GM18867 (cell line): Measurements from ENCODE around the gene MUC5B.

Source experiments
- ATAC-seq: cut with Tn5 transposase; IDR thresholded peaks from one replicate; pipeline ENCODE4 v1.9.1; 2021; ENCODE audit warnings: mild to moderate bottlenecking, moderate library complexity; ENCODE audit not compliant: unreplicated experiment

MUC5B gene

DNA sequence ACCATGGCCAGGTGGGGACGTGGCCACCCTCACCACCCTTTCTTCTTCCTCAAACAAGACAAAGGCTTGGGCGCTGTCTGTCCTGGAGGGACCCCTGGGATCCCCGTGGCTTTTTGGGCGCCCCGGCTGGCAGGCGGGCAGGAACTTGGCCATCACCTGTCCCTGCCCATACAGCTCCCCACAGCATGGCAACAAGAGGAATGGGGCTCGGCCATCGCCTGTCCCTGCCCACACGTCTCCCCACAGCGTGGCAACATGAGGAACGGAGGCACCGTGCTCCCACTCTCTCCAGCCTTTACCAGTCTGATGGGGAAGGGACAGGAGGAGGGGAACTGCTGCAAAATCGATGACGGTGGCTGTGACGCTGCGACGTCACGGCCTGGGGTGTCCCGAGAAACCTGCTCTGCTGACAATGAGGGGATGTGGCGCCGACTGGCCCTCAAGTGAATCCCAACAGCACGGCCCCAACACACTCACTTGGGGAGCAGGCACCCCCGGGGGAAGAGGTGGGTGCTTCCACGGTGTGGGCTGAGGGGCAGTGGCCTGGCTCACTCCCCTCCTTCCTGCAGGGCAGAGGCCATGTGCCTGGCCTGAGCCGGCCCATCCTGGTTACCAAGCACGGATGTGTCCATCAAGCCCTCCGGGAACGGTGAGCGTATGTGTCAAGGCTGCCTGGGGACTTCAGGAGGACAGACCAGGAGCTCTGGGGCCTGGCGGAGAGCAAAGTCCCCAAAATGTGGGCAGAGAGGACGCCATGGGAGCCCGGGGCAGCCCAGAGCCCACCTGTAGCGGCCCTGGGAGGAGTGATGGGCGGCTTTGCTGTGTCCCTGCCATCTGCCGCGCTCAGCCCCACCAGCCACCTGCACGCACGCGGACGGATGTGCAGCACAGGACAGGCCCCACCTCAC, 56.2 kb downstream of the MUC5B start:
- no peak for ATAC-seq

- ATAC-seq: no peak
These were observed 56.8 kb downstream of the MUC5B start for GRCh38 chr11:1279674-1280055.

DNA sequence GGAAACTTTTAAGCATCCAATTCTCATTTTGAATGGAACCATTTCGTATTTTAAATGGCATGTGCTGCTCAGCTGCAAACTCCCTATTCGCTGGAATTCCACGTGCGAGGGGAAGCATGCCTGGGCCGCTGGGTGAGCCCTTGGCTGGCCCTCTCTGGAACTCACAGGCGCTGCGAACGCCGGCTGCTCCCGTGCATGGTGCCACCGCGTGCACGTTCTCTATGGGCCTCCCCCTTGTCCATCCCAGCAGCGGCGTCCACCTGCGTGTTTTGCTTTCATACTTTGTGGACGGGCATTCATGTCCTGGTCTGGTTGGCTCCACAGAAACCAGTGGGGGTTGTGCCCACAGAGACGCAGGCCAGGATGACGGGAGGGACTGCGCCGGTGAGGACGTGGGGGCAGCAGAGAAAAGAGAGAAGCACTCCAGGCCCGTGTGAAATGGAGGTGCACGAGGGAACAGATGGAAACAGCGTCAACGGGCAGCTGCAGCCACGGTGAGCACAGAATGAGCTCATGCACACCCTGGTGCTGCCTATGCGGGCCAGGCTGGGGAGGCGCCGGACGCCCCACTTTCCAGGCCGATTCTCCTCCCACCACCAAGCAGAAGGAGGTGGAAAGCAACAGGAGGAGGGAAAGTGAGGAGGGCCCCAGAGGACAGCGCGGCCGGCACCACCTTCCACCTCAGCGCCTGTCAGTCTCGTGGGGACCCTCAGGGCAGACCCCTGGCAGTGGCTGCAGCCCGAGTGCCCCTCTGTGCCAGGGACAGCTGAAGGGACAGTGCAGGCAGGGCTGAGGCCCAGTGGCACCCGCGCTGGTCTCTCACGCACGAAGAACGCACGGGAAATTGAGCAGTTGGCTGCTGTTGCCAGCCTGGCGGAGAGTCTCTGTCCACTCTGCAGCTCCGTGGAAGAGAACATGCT, 57.5 kb downstream of the MUC5B start:
- no peak for ATAC-seq

DNA sequence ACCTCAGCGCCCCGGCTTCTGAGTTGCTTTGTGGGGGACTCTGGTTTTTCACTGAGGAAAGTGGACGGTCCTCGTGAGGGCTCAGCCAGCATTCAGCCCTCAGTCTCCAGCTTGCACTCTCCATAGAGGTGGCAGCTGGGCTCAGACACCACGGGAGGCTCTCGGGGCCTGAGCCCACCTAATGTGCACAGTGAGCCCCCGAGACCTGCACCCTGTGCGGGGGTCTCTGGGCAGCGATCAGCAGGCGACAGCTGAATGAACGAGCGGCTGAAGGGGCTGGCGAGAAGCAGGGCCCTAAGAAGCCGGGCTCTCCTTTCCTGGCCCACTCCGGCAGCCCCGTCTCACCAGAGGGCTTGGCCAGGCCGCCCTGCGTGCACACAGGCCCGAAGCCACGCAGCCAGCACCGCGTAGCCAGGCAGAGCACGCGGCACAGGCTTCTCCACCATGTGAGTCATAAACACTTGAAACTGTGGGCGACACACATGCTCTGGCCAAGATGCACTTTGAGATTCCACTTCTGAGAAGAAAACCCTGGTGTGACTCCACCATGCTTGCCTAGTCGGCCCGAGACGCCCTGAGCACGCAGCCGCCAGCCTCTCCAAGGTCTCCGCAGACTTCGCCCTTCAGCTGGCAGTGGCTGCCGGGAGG, 58.6 kb downstream of the MUC5B start:
- ATAC-seq: no peak

DNA sequence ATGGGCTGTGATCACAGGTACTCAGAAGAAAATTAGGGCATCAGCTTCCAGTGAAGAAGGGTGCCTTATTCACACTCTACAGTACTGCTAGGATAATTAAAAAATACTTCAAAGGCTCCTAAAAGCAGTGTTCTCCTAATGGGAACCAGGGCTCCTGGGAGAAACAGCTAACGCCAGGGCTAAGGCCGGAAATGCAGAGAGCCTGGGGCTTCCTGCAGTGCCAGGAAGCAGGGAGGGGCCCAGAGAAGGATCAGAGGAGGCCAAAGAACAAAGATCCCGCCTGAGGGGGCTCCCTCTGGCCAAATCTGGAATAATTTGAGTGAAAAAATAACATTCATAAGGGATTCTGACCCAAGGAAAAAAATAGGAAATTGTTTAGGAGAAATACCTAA, 59.1 kb downstream of the MUC5B start:
- no peak for ATAC-seq

DNA sequence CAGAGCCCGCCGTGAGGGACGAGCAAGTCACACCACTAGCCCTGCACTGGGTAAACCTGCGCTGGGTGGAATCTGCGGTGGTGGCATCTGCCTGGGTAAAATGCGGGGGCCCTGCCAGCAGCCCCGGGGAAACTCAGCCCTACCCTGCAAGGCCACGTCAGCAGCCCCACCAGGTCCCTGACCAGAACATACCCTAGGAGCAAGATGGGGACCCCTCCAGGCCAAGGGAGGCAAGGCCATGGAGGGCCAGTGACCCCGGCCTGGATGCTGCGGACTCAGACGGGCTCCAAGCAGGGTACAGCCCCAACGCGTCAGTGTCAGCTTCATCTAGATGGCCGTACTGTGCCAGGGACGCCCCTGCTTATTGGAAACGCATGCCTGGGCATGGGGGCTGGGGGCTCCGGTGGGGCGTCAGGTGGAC, 60.2 kb downstream of the MUC5B start:
- ATAC-seq: no peak

DNA sequence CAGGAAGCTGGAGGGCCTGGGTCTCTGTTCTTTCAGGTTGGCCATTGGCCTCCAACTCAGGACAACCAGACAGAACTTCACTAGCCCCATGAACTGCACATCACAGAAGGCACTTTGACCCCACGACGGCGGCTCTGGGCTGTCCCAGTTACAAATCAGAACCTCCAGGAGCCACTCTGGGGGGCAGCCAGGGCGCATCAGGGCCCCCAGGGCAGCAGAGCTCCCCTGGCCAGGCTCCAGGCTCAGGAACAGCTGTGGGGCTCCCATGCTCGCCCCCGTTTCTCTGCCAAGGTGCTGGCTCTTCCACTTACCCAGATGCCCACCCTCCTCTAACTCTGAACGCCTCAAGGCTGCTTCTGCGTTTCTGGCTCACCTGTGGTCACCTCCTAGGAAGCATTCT, 61.0 kb downstream of the MUC5B start:
- no peak for ATAC-seq

GRCh38 chr11:1285316-1285744, 62.5 kb downstream of the MUC5B start:
- ATAC-seq: no peak

DNA sequence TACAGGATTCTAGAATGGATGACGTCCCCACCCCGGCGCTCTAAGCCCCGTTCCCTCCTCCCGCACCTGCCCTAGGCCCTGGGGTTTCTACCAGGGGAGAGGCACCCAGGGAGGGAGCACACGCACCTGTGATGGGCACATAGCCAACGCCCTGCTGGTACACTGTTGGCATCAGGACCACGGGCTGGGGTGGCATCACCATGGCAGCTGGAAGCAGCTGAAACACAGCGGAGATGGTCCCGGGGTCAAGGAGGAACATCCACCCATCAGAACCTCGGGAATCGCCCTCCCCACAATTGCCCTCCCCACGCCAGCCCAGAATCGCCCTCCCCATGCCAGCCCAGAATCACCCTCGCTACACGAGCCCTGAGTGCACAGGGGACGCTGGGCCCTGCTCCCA, 63.0 kb downstream of the MUC5B start:
- no peak for ATAC-seq

DNA sequence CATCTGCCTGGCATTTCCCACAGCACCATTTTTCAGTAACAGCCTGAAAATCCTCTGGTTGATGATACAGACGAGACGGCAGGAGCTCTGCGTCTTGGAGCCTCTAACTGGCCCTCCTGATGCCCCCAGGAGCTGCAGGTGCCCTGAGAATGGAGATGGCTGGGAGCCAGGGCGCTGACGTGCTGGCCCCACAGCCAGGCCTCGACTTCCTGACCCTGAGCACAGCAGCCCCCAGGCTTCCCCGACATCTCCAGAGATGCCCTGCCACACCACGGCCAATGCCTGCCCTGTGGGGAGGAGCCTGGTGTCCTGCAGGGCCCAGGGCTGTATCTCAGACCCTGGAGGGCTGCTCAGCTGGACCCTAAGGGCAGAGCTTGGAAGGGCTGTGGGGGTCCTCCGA, 65.1 kb downstream of the MUC5B start:
- no peak for ATAC-seq

DNA sequence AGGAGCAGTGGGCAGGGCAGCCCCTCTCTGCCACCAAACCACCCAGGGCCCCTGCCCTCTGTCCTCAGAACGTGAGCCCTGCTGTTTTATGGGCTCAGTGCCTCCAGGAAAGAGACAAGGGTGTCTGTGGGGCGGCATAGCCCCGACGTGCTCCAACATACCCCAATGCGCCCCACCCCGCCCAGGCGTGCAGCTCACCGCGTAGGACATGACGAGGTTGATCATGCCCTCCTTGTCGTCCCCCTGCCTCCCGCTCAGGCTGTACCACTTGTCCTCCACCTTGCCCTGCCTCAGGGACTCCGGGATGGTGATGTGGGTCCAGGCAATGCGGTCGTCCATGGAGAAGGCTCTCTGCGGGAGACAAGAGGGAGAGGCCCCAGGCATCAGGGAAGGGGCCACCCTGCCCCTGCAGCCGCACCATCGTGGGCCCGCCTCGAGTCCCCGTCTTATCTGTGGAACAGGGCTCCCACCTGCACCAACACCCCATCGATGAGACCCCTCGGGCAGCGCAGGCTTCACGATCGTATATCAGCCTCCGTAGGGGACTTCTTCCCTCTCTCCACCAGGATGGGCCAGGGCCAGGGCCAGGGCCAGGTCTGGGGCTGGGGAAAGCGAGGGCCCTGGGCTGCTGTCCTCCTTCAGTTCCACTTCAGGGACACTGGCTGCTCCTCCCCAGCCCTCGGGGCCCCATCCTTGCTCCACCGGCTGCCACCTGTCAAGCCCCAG, 65.7 kb downstream of the MUC5B start:
- no peak for ATAC-seq

DNA sequence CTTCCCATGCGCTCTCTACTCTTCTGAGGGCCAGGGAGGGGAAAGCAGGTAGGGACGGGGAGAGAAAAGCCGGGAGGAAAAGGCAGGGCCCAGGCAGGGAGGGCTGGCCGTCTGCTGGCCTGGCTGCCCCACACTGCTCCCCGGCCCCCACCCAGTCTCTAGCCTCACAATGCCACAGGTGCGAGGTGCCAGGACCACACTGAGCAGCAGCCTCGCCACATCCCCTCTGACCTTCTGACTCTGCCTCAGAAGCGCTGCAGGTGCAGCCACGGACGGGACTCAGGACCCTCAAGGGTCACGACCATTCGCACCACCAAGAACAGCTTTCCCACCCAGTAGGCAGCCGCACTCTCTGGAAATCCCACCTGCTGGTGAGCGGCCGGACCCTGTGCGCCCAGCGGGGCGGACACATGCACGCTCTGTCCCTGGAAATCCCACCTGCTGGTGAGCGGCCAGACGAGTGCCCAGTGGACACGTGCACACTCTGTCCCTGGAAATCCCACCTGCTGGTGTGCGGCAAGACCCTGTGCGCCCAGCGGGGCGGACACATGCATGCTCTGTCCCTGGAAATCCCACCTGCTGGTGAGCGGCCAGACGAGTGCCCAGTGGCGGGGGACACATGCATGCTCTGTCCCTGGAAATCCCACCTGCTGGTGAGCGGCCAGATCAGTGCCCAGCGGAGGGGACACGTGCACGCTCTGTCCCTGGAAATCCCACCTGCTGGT, 66.5 kb downstream of the MUC5B start:
- no peak for ATAC-seq

DNA sequence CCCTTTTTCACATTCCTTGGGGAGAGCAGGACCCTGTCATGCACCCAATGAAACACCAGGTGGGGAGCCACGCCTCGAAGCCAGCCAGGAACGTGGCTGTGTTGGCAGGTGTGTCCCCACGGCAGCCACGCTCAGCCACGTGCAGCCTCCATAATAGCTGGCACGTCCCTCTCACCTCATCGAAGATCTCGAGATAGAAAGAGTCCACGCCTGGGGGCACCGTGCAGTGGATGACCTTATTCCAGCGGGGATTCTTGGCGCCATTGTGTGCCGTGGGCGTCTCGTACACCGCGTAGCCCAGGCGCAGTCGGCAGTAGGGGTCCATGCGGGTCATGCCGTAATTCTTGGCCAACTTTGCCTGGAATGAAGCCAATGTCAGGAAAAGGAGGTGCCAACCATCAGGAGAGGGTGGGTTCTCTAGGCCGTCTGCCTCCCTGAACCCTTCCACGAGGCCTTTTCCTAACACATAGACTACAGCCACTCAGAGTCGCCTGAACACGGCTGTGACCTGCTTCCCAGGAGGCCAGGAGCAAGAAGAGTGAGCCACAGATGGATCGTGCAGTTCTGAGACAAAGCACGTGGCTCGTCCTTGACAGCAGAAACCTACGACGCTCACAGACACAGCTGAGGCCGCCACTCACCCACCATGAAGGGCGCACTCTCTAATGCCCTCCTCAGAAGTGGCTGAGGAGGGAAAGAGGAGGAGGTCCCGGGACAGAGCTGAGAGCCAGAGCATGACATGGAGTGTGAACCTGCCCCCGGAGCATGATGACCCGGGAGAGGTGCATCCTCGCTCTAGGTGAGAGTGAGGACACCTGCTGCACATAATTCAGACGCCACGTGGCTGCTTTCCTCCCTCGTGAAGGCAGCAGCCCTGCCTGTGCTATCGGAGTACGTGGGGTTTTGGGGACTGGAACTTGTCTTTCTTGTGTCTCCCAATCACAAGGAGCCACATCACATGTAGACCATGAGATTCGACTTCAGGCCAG, 67.5 kb downstream of the MUC5B start:
- ATAC-seq: no peak

GRCh38 chr11:1291295-1292017, 68.6 kb downstream of the MUC5B start:
- ATAC-seq: no peak

GRCh38 chr11:1292018-1292643, 69.3 kb downstream of the MUC5B start:
- no peak for ATAC-seq

- ATAC-seq: no peak
These were observed 70.1 kb downstream of the MUC5B start for GRCh38 chr11:1292644-1293618.

DNA sequence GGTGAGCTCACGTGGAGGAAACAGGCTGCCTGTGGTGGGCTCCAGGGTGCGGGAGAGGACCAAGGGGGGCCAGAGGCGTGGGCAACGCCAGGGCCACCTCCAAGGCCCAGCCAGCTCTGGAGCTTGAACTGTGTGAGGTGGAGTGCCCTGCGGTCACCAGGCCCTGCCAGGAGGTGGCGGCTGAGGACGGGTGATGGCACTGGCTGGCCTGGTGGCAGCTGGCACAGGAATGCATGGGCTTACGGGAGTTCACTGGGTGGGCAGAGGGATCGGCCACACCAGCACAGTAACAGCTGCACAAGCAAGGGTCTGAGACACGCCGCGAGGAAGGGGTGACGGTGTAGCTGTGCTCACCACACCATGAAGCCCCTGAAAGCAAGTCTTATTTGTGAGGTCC, 70.8 kb downstream of the MUC5B start:
- ATAC-seq: no peak
